NCI-H748 (cell line): ENCODE measurements around the gene CD151.

Experiments
- DNase-seq: peaks from one replicate; lab custom pipeline; 2025; ENCODE audit not compliant: unreplicated experiment; lab: John Stamatoyannopoulos, UW

CD151 gene

DNA sequence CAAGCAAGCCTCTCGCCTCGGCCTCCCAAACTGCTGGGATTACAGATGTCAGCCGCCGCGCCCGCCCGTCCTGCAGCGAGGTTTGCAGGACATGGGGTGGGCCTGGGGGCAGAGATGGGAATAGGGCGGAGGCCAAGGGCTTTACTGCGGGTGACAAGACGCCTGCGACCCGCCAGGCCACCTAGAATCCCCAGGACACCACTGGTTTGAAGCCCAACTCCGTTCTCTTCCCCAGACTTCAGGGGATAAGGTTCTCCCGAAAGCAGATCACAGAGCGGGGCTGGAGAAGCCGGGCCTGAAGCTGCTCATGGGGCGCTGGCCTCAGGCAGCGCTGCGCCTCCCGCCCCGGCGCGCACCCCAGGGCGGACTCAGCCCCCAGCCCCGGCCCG is 9.2 kb downstream of the CD151 start:
- DNase-seq, result peak; percentile 54

DNA sequence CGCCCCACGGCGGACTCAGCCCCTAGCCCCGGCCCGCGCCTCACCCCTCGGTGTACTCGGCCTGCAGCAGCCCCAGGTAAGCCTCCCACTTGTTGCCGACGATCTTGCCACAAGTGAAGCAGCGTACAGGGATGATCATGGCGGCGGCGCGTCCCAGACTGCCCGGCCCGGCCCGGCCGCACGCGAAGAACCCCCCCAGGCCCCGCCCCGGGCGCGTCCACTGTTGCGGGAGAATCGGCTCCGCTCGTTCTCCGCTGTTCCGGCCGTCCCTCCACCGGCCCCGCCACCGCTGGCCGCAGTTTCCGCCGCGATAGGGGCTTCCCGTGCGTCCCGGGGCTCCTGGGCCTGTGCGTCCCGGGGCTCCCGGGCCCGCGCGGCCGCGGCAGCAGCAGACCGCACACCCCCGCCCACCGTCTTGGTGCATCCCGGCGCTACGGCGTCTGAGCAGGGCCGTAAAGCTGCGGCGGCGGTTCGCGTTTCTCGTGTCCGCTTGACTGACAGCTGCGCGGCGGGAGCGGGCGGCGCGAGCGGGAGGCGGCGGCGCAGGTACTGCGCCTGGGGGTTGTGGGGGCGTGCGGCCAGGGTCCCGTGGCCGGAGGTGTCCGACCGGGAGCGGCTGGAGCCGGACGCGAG is 9.7 kb downstream of the CD151 start, which contains the start of the genes POLR2L and TSPAN4:
TSS of gene POLR2L (minus strand) at position 160 of the 633 bp plus-strand sequence. CDS start at position 139, 21 bp downstream.
TSS of gene TSPAN4 (plus strand) at position 483 of the 633 bp plus-strand sequence. CDS start 7,453 bp downstream, outside the sequence.
- DNase-seq, result peak; percentile 91

DNA sequence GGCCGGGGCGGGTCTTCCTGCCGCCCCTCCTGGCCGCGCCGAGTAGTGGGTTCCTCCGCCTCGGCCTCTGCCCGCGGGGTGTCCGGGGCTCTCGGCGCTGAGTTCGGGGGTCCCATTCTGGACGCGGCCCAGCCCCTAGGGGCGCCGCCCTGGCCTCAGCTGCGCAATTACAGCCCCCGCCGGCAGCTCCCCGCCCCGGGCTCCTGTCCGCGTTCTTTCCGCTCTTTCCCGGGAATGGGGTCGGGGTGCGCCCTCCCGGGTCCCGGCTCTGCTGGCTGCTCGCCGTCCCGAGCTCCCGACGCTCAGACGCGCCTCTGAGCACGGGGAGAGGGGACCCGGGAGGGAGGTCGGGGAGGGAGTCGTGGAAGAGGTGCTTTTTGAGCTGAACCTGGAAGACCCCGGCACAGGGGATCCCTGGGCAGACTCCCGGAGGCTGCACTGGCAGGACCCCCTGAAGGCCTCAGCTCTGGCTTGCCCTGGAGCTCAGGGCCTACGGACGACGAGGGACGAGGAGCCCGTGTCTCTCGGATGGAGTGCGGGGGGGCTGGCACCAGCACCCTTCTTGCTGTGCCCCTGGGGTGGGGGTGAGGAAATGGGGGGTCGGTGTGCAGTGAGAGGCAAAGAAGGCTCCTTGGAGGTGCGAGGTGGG is 10.5 kb downstream of the CD151 start:
- peak; percentile 42 for DNase-seq

DNA sequence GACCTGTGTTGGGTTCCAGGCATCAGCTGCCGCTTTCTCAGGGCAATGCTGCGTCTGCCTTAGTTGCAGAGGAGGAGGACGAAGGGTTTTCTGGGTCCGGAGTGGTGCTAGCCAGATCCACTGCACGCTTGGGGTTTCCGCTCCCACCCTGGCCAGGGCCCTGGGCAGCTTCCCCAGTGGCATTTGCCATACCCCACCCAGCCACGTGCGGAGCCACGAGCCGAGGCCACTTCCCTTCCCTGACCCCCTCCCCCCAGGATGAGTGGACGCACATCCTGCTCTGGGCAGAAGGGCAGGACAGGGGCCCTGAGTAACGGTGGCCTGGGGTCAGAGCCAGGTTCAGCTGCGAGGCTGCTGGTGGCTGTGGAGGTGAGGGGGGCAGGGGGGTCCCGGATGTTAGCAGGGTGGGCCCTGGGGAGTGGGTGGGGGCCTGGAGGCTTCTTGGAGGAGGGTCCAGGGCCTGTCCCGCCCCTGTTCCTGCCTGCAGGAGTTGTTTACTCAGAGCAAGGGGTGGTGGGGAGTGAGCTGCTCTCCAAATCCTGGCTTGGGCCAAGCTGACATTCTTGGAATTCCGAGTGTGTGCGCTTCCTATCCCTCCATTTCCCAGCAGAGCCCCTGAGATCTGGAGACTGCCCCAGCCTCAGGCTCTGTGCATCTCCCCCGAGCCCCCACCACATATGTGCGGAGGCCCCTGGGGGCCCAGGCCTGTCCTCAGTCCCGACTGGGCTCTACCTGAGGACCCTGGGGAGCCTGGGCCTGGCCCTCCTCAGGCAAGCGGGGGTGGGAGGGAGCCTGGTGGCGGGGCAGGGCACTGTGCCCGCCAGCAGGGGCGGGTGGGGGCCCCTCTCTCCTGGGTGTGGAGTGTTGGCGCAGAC is 11.3 kb downstream of the CD151 start:
- no peak for DNase-seq

DNA sequence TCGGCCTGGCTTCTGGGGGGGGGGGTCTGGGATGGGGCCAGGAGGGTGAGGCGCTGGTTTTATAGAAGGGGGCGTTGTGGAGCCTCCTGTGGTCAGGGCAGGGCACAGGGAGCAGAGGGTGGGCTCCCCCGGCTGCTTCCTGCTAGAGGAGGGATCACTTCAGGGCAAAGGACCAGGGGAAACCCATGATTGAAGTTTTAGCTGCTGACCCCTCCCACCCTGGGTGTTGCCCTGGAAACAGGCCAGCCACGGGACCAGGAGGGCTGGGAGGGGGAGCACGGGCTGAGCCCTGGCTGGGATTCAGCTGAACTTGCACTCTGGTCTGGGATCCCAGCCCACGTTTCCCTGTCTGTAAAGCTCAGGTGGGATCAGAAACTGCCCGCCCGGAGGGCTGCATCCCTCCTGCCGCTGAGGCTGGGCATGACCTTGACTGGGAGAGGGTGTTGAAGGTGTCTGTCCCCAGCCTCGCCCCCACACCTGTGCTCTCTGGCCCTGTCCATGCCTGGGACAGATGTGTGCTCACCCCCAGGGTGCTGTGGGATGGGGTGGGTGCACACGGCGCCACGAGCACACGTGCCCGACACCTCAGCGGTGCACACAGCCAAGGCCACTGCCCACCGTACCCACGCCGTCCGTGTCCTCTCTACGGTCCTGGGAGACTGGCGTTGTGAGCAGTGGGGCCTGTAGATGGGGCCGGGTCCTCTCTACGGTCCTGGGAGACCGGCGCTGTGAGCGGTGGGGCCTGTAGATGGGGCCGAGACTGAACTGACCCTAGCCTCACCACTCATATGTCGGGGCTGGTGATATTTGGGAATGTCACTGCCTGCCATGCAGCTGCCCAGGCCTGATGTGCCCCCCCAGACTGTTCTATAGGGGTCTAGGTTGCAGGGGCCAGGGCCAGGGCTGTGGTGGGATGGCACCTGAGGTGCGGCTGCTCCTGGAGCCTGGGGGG is 12.2 kb downstream of the CD151 start:
- DNase-seq, result peak; percentile 26

DNA sequence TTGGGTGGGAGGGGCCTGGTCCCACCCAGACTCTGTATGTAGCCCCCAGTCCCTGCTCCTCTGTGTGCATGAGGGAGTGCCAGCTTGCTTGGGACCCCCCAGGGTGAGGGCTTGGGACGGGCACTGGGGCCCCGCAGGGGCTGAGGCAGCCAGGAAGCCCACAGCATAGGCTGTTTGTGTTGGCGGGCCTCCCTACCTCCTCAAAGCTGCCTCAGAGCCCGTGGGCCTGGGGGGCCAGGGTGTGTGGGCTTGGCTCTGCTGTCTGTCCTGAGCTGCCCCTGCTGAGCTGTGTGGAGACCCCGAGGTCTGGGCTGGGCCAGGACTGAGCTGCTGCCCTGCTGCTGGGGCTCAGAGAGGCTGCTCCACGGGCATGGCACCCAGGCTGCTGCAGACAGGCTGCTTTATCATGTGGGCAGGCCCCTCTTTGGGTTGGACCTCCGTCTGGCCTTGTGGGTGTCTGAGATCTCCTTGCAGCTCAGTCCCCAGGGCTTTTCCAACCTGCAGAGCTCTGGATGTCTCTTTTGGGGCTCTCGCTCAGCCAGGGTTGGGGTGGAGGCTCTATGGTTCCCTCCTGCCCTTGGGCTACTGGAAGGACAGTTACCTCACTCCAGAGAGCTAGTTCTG is 13.2 kb downstream of the CD151 start:
- DNase-seq, result no peak

DNA sequence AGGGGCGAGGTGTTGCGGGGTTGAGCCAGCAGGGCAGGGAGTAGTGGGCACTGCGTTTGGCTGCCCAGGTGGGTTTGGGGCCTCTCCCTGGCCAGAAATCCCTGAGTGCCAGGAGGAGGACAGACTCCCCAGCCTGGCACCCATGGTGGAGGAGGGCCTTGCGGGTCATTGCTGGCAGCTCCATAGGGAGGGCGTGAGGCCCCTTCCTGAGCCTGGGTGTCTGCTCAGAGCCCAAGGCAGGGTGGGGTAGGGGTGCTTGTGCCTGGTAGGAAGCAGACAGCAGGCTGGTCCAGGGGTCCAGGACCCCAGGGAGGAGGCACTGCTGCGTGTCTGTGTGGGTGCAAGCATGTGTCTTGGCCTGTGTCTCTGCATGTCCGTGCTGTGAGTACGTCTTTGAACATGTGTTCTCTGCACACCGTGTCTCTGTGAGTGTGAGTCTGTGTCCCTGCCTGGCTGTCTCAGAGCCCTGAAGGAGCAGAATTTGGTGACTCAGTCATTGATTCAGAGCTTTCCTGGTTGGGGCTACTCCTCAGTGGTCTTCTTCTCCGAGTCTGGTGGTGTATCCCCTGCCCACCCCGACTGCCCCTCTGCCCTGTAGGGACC is 13.8 kb downstream of the CD151 start:
- DNase-seq, result no peak

DNA sequence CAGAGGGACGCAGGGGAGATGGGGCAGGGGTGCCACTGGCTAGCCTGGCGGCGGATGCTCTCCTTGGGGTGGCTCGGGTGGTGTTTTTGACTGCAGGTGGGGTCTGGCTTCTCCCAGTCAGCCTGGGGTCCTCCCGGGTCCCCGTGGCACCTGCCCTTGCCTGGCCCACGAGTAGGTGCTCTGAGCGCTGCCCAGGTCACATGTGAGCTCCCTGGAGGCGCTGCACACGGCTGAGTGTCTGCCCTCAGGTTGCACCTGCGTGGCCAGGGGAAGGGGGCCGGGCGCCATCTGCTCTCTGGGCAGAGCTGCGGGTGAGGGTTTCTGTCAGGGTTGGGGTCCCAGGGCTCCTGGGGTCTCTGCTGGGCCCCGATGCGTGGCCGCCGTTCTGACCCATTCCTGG is 15.1 kb downstream of the CD151 start:
- peak; percentile 9 for DNase-seq

DNA sequence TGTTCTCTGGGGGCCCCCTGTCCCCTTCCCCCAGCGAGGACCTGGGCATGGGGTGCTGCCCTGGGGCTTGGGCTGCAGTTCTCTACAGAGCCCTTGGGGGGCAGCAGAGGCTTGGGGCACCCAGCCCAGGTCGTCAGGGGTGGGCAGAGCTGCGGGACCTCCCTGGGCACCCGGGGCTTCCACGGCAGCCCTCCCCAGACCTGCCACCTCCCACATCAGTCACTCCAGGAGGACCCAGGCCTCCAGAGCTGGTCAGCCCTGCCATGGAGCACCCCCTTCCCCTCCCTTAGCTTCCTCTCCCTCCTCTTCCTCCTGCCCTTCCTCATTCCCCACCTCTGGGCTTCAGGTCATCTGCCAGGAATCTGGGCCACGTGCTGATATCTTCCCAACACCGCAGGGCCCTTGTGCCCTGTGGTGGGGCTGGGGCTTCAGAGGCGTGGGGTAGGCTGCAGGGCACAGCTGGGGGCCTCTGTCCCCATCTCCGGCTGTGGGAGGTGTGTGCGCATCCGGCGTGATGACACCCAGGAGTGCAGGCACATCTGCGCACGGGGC is 15.7 kb downstream of the CD151 start:
- peak; percentile 53 for DNase-seq

DNA sequence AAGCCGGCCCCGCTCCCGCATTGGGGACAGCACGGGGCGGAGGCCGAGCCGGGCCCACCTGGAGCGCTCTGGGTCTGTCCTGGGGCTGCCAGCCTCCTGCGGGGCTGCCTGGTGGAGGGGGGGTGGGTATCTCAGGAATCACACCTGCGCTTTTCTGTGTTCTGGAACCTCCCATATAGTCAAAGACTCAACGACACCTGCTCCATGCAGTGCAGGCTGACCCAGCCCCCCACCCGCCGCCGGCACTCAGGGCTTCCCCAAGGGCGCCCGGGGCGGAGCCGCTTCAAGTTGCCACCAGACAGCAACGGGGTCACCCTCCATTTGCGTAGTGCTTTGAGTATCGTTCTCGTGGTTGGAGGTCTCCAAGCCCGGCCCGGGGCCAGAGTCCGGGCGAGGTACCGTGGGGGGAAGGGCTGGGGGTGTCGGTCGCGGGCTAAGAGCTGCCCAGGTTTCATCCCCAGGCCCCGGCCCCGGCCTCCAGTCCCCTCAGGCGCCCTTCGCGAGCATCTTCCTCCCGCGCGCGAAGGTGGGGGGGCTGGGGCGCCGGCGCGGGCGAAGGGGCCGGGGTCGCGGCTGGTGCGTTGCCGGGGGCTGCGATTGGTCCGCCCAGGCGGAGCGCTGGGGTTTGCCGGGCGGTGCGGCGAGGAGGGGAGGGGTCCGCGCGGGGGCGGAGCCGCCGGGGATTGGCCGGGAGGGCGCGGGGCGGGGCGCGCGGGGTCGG is 16.5 kb downstream of the CD151 start:
- DNase-seq, result peak; percentile 82

DNA sequence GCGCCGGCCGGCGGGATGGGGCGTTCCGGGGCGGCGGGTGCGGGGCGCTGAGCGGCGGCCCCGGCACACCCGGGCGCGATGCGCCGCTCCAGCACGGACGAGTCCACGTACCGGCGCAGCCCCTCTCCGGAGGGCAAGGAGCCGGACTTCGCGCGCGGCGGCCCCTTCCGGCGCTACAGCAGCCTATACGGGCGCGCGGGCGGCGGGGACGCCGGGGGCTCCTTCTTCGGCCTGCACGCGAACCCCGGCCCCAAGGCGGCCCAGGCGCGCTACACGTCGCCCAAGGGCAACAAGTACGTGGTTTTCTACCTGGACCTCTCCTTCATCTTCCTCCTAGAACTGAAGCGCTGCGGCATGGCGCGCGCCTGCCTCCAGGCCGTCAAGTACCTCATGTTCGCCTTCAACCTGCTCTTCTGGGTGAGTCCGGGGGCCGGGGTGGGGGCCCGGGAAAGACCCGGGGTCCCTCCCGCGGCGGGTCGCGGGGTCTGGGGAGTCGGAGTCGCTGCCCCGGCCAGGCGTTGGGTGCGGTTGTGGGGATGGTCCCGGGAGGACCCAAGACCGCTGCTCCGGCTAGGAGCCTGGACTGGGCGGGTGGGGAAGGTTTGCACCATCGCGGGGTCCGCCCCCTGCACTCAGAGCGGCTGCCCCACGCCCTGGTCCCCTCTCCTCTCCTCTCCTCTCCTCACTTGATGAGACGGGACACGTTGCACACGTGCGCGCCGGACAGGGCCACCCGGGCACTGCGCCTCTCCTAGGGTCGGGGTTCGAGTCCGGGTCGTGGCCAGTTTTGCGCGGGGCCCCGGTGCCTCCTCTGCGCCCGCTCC is 17.4 kb downstream of the CD151 start:
- peak; percentile 73 for DNase-seq

DNA sequence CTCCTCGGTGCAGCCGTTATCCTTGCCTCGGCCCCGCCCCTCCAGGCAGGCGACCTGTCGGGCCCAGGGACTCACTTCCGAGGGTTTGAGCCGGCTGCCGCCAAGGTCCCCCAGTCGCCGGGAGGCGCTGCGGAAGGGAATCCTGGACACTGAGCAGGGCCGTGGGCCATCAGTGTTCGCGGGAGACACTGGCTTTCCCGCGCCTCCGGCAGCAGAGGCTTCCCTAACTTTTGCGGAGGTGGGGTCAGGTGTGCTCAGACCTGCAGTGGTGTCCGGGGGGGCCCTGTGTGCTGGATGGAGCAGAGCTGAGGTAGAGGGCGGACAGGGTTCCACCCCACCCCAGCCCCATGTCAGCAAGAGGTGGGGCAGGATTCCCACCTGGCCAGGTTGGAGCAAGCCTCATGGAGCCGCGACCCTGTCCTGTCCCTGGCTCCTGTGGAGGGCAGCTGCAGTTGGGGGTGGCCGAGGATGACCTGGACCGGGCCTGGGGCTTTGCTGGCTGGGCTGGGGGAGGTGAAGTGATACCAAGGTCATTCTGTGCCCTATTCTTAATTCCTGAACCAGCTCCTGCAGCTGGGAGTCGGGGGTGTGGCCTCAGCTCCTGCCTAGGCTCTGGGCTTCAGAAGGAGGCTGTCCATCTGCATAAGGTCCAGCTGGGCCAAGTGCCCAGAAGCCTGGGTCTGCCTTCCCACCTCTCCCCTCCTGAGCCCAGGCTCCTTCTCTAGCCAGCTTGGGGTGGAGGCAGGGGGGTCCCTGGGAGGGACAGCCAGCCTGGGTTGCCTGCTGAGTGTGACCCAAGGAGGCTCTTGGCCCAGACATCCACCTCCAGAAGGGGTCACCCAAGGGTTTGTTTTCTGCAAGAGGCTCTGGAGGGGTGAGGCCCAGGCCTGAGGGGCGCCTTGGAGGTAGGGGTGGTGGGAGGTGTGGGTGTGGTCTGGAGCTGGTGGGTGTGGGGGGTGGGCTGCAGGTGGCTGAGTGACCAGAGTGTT is 18.3 kb downstream of the CD151 start:
- peak; percentile 60 for DNase-seq

DNA sequence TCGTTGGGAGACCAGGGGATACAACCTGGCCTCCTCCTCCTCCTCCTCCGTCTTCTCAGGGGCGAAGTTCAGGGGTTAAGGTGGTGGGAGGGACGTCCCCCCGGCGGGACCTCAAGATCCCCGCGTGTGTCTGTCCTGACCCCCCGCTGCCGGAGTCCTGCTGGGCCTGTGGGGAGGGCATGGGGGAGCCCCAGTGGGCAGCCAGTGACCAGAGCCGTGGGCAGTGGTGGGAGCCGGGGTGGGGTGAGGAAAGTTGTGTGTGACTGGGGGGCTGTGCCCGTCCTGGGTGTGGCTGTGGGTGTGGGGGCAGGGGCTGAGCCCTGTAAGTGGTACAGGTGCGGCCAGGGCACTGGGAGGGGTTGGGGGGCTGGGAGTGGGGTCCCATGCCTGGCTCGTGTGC is 20.0 kb downstream of the CD151 start:
- DNase-seq, result no peak

DNA sequence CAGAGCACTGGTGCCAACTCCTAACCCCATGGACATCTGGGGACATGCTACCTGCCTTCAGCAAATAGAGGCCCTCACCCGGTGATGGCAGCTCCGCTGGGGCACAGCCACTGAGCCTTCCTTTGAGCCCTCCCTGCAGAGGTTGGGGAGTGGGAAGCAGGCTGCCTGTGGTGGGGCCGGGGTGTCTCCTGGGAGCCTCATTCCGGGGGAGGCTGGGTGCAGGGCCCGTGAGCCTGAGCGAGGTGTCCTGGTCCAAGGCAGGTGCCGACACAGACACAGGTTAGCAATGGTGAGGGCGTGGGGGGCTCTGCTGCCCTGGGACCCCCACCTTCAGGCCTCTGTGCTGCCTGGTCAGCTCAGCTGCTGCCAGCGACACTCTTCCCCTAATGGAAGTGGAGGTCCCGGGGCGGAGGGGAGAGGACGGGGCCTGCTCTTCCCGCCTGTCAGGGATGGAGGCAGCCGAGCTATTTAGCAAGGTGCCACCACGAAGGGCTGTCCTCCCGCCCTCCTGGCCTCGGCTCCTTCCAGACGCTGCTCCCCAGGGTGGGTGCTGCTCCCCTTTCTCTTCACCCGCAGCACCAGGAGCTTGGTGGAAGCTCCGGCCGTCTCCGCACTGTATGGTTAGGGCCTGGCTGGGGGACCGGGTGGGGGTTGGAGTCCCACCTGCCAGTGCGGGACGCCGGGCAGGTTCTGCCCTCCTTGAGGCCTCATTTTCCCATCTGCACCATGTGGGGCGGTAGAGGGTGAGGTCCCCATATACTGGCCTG is 21.1 kb downstream of the CD151 start:
- no peak for DNase-seq

DNA sequence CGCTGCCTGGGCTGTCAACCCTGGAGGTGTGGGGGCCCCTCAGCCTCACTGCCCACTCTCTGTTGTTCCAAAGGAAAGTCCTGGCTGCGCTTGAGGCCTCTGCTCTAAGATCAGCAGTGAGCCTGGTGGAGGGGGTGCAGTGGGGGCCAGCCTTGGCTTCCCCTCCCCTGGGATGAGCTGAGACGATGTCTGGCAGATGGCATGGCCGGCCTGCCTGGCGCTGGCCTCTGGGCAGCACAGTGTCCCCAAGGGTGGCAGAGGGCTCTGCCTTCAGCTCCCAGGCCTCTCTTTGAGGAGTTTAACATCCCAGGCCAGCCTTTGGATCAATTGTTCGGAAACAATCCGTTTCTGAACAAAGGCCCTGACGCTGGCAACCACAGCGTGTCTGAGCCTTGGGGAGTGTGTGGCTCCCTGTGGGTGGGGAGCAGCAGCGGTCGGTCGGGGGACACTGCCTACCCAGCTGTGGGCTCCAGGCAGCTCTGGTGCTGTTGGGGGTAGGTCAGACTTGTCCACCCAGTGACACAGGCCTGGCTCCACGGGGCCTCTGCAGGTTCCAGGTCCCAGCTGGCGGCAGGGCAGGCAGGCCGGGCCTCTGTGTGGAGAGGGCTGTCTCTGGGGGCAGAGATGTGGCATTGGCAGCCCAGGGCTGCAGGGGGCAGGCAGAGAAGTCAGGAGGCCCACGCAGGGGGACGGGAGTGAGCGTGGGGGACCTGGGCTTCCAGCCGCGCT is 22.0 kb downstream of the CD151 start:
- no peak for DNase-seq
